HG02798 (cell line): ENCODE results near the gene IGFL1.
"Not testable (repeated sequence)": the region's sequence is repeated elsewhere in the genome, so short reads cannot be mapped to it uniquely, and the experiment has no call there.

Source experiments
- ATAC-seq: cut with Tn5 transposase; IDR thresholded peaks from one replicate; pipeline ENCODE4 v1.9.1; 2021; ENCODE audit warnings: mild to moderate bottlenecking; ENCODE audit not compliant: unreplicated experiment, poor library complexity

Gene IGFL1

GRCh38 chr19:46229442-46229841 lies at the start of gene IGFL1:
Gene IGFL1 (plus strand): TSS chr19:46229742. CDS start chr19:46229775, 33 bp downstream.
- ATAC-seq: no peak

DNA sequence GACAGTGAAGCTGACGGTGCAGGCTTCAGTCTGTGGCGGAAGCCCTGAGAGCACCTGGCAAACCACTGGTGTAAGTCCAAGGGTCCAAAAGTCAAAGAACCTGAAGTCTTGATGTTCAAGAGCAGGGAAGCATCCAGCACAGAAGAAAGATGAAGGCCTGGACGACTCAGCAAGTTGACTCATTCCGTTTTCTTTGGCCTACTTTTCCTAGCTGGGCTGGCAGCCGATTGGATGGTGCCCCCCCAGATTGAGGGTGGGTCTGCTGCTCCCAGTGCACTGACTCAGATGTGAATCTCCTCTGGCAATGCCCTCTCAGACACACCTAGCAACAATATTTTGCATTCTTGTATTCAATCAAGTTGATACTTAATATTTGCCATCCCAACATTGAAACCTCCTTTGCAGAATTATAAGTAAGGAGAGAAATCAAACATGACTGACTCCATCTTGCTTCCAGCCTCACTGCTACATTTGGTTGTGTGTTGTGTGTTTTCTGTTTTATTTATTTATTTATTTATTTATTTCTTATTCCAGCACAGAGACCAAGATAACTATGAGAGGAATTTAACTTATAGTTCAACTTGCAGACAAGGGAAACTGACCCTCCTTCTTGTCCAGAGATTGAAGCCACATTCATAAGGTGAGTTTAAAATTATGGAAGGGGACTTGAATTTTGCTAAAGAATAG lies 48.7 kb upstream of the IGFL1 start:
- no peak for ATAC-seq

- no peak for ATAC-seq
Observed at GRCh38 chr19:46181388-46181779, 48.2 kb upstream of the IGFL1 start.

DNA sequence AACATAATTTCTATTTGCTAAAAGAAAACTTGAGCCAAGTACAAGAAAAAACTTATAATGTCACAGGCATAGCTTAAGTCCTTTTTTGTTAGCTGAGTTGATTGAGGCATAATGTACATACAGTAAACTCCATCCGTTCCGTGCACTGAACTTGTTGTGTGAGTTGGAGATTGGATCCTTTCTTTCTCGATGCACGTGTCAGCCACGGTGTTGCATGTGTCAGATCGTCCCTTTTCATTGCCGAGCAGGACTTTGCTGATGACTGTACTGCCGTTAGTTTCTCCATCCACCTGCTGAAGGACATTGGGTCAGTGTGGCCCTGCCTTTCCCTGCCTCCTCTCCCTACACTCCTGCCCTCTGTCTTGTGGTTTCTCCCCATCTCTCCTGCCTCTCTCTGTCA lies 47.1 kb upstream of the IGFL1 start:
- no peak for ATAC-seq

GRCh38 chr19:46184775-46185710 lies 44.5 kb upstream of the IGFL1 start:
- ATAC-seq: not testable (repeated sequence)

DNA sequence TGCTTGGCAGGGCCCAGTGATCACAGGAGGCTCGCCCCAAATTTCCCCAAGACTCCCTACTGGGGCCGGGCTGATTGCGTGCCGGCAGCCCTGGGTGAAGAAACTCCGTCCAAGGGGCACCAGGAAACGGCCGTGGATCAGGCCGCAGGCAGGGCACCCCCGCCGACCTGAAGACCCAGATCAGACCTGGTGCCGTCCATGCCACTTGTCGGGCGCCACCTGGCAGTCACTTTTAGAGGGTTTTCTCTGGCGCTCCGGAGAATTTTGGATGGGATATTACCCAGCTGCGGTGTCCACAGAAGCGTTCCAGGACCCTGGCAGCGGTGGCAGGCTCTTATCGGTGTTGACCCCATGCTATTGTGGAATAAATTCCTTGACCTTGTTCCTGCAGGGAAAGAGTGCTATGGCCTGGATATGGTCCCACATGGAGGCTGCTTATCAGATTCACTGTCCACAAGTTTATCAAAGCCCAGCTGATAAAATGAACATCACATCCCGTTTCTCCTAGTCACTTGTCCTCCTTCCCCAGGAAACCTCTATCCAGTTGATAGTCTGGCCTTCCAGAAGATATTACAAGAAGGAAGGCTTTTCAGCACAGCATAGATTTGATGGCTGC lies 43.3 kb upstream of the IGFL1 start:
- no peak for ATAC-seq

GRCh38 chr19:46186717-46187101 lies 42.8 kb upstream of the IGFL1 start:
- ATAC-seq: no peak

- ATAC-seq: no peak
Observed at GRCh38 chr19:46189971-46190888, 39.3 kb upstream of the IGFL1 start.

DNA sequence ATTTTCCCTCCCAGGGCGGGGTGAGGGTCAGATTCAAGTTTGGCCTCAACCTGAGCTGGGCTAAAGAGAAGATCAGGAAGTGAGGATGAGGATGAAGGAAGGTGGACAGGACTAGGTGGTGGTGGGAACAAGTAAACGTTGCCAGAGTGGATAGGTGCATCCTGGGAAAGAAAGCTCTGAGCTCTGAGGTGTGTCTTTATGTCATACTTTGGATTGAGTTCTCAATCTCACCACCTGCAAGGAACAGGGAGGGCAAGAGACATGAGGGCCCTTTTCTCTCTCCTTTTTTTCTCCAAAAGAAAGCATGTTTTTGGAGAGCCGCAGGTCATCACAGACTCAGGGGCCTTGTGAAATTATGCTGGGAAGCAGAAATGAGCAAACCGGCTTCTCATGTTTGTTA lies 38.2 kb upstream of the IGFL1 start:
- ATAC-seq: no peak

- no peak for ATAC-seq
Observed at GRCh38 chr19:46191972-46192371, 37.6 kb upstream of the IGFL1 start.

- not testable (repeated sequence) for ATAC-seq
Observed at GRCh38 chr19:46192626-46192991, 36.9 kb upstream of the IGFL1 start.

- no peak for ATAC-seq
Observed at GRCh38 chr19:46192992-46193650, 36.4 kb upstream of the IGFL1 start.

DNA sequence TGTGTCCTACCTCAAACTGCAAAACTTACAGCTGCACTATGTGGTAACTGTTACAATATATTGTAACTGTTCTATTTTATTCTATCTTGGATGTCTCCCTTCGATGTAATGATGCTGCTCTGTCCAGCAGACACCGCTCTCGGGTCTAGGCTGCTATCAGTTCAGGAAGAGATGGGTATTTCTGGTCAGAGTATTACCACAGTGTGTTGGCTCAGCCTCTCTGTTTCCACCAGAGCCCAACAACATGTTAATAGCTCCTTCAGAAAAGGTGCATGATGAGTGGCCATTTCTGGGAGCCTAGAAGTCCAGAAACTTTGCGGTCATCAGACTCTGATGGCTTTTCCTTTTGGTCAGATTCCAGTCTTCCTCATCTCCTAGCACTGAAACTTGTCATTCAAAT lies 35.9 kb upstream of the IGFL1 start:
- ATAC-seq: no peak

DNA sequence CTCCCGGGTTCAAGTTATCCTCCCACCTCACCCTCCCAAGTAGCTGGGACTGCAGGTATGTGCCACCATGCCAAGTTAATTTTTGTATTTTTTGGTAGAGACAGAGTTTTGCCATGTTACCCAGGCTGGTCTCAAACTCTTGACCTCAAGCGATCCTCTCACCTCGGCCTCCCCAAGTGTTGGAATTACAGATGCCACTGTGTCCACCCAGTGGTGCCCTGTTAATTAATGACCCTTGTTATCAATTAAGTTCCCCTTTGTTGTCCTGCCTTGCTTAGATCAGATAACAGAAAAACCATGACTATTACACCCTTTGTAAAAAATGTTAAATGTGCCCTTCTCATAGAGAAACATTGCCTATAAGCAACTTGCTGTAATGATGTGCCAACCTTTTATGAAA lies 34.4 kb upstream of the IGFL1 start:
- ATAC-seq: no peak

GRCh38 chr19:46195919-46196318 lies 33.6 kb upstream of the IGFL1 start:
- not testable (repeated sequence) for ATAC-seq

DNA sequence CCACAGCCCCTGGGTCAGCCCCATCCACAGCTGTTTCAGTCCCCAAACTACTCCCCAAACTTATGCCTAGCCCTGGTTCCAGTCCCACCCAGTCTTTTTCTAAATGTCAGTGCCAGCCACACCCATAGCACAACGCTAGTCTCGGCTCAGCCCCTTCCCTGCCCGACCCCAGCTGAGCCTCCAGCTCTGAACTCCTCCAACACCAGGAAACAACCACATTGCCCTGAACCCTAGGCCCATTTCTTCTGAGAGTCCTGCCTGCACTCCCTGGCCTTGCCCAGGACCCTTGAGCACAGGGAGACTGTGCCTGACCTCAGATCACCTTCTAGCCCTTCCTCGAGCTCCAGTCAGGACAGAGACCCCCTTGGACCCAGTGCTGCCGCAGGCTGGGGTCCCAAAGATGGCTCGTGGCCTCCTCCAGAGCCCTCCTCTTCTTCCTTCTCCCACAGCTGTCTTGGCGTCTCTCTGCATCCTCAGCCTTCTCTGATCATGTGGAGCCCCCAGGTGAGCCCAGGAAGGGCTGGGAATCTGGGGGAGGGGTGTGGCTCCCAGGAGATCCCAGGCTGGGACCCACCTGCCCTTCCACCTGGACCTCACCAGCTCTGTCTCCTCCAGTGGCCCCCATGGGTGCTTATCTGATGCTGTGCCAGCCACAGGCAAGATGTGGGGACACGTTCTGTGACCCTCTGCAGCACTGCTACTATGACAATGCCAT lies 33.0 kb upstream of the IGFL1 start:
- ATAC-seq: no peak

- no peak for ATAC-seq
Observed at GRCh38 chr19:46197314-46198070, 32.0 kb upstream of the IGFL1 start.

DNA sequence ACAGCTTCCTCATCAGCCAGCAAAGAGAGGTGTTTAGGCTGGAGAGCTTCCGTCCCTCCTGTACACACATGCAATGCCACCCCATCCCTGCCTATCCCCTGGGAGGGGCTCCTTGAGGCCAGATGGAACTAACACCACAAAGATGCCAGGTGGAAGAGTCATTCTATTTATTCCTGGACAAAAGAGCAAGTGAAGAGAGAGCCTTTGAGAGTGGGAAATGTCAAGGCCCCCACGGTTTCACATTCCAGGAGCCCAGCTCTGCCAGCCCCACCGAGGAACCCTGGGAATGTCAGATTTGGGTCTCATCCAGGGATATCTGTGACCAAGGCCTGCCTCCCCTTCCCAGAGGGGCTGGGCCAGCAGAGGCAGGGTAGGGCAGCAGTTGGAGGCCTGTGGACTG lies 30.8 kb upstream of the IGFL1 start:
- ATAC-seq: no peak
